Sigmoid colon (tissue), 7 donors: Measurements from ENCODE around the gene HACL1. TPM values are rescaled to one million over a fixed set of nuclear protein-coding genes. Genes with fewer than 3 reads are reported as not detected.

Experiments used
- DNase-seq: peaks from one replicate; pipeline ENCODE4 v3.0.0-alpha.2; 2019
- H3K27ac ChIP-seq, 4 donors: fragments of 200-600 bp; sonication (generic); one replicate each; pipeline ENCODE4 v1.5.1; 2016 to 2019; ENCODE audit warnings: mild to moderate bottlenecking in 1 of 4
- H3K27me3 ChIP-seq, 3 donors: fragments of 200-600 bp; sonication (generic); one replicate each; pipeline ENCODE4 v1.5.1; 2019; ENCODE audit warnings: mild to moderate bottlenecking in 1 of 3
- H3K36me3 ChIP-seq, 4 donors: fragments of 200-600 bp; sonication (generic); one replicate each; pipeline ENCODE4 v1.5.1; 2016 to 2019
- H3K4me1 ChIP-seq, 4 donors: fragments of 200-600 bp; sonication (generic); one replicate each; pipeline ENCODE4 v1.5.1; 2017 to 2019
- H3K4me3 ChIP-seq, 4 donors: fragments of 200-600 bp; sonication (generic); one replicate each; pipeline ENCODE4 v1.5.1; 2017 to 2019; ENCODE audit warnings: mild to moderate bottlenecking in 2 of 4, moderate library complexity in 1 of 4
- H3K9me3 ChIP-seq, 4 donors: fragments of 200-600 bp in 3 of 4; sonication (generic) in 3 of 4; one replicate each; pipeline versions ENCODE4 v1.5.1 to v1.6.1; 2013 to 2019
- EP300 ChIP-seq, 4 donors: sonication (generic); formaldehyde crosslinking; IDR thresholded peaks; one replicate each; pipeline ENCODE4 v1.6.1; 2017; ENCODE audit warnings: antibody characterized with exemption in 4 of 4
- POLR2A ChIP-seq, 2 donors: fragments of 450-650 bp; IDR thresholded peaks; one replicate each; pipeline ENCODE4 v1.6.1; 2016; ENCODE audit warnings: antibody characterized with exemption in 2 of 2, mild to moderate bottlenecking in 2 of 2, moderate library complexity in 2 of 2
- POLR2AphosphoS5 ChIP-seq, 4 donors: sonication (generic); formaldehyde crosslinking; IDR thresholded peaks; one replicate each; pipeline ENCODE4 v1.6.1; 2017; ENCODE audit warnings: antibody characterized with exemption in 4 of 4
- whole genome bisulfite sequencing, 2 donors: extraction: QIAGEN DNeasy Blood & Tissue Kit; methylation state at CpG; one replicate each; pipeline ENCODE4 v1.1.7; 2013; 5-methylcytosine and 5-hydroxymethylcytosine counted together
- intact Hi-C: fragments of 100-400 bp; cut with DNase I; formaldehyde crosslinking; loops from one replicate; pipeline ENCODE4 v1.15.1; 2023
- polyA plus RNA-seq, 3 donors: library from polyadenylated mRNA; stranded (reverse); fragments of 200-250 nt; gene quantifications; one replicate each; pipeline ENCODE4 v1.2.3, GENCODE V29; 2013
- total RNA-seq, 4 donors: library from RNA; depleted of rRNA; stranded (reverse); fragments of >200 nt; gene quantifications; one replicate each; pipeline ENCODE4 v1.1.0, GENCODE V29; 2016
- TF ChIP-seq, protein P1 (sequence below), 4 experiments: fragments of 450-650 bp in 3 of 4; fragments of 200-600 bp in 1 of 4; IDR thresholded peaks; one replicate each; pipeline ENCODE4 v1.5.1; 2016 to 2019; ENCODE audit warnings: antibody characterized with exemption in 4 of 4, mild to moderate bottlenecking in 3 of 4, moderate library complexity in 2 of 4
- donor health status: healthy with polysubstance abuse.
- donor health status: Bipolar disorder and iron deficiency.
- donor health status: healthy.

Gene HACL1
- total and polyA plus RNA-seq, 7 donors, result 10.9 to 24.7 (median 15.5) TPM

DNA sequence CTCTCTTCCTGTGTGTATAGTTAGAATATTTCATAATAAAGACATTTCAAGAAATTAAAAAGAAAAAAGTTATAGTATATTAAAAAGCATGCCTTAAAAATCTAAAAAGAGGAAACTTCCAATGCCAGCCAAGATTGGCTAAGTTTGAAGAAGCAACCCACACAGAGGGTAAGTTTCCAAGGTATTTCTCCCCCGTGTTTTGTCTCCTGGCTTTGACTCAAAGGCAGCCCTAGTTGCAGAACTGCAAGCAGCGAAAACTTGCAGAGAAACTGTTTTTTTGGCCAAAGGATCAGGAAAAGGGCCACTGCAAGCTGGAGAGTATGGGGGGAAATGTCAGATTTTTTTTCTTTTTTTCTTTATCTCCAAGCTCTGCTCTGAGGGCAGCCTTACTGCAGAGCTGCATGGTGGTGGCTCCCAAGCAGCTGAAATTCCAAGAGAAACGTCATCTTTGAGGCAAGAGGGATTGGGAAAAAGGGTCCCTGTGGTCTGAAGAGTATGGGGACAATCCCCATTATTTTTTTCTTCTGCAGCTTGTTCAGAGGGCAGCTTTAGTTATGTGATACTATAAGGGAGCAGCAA, 23.0 kb downstream of the HACL1 start:
- Histone ChIP-seq H3K27ac (no peak overlapping the region), H3K27me3 (no peaks in the 10 kb centered on the region), H3K4me3 (no peak overlapping the region), H3K9me3 (no peaks in the 10 kb centered on the region), H3K36me3 (peaks cover 0 to 82% (median 15%) of the 10 kb centered on the region in 4 donors), H3K4me1 (no peaks in the 10 kb centered on the region)
- intact Hi-C loops, result no loop called here
- DNase-seq, result no peak
- 79 to 82% methylated on average over 3 of the region's 3 CpGs for WGBS, 2 donors
- no peak for TF ChIP-seq POLR2AphosphoS5 (IDR thresholded peaks at IDR 0.05)
- no peak for TF ChIP-seq EP300 (IDR thresholded peaks at IDR 0.05)
- TF ChIP-seq POLR2A (IDR thresholded peaks at IDR 0.05), result no peak
- TF ChIP-seq, protein P1, sequence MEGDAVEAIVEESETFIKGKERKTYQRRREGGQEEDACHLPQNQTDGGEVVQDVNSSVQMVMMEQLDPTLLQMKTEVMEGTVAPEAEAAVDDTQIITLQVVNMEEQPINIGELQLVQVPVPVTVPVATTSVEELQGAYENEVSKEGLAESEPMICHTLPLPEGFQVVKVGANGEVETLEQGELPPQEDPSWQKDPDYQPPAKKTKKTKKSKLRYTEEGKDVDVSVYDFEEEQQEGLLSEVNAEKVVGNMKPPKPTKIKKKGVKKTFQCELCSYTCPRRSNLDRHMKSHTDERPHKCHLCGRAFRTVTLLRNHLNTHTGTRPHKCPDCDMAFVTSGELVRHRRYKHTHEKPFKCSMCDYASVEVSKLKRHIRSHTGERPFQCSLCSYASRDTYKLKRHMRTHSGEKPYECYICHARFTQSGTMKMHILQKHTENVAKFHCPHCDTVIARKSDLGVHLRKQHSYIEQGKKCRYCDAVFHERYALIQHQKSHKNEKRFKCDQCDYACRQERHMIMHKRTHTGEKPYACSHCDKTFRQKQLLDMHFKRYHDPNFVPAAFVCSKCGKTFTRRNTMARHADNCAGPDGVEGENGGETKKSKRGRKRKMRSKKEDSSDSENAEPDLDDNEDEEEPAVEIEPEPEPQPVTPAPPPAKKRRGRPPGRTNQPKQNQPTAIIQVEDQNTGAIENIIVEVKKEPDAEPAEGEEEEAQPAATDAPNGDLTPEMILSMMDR (IDR thresholded peaks at IDR 0.05), result no peak

DNA sequence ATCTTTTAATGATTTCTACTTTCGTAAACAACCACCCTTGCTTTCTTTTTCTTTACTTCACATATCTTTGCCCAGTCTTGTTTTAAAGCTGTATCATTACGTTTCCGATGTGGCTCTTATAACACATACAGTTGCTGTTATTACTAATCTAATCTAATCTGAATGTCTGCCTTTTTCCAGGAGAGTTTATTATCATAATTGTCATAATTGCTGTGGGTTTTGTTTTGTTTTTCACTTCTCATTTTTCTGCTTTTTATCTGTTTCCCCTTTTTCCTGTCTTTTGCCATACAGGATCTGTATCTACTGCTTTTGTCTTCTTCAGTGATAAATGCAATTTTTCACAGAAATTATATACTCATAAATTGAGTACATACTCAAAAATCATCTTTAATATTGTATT, 24.9 kb downstream of the HACL1 start:
- Histone ChIP-seq H3K27me3 (no peaks in the 10 kb centered on the region), H3K27ac (no peak overlapping the region), H3K4me3 (no peak overlapping the region), H3K4me1 (no peaks in the 10 kb centered on the region), H3K9me3 (no peaks in the 10 kb centered on the region), H3K36me3 (peaks cover 3 to 80% (median 10%) of the 10 kb centered on the region in 4 donors)
- DNase-seq, result no peak
- TF ChIP-seq POLR2A (IDR thresholded peaks at IDR 0.05) (no peak), POLR2AphosphoS5 (IDR thresholded peaks at IDR 0.05) (no peak), EP300 (IDR thresholded peaks at IDR 0.05) (no peak)
- TF ChIP-seq, protein P1 (IDR thresholded peaks at IDR 0.05), result no peak
- 91% methylated on average over 3 of the region's 3 CpGs for WGBS, 2 donors
- intact Hi-C loops, result no loop called here

DNA sequence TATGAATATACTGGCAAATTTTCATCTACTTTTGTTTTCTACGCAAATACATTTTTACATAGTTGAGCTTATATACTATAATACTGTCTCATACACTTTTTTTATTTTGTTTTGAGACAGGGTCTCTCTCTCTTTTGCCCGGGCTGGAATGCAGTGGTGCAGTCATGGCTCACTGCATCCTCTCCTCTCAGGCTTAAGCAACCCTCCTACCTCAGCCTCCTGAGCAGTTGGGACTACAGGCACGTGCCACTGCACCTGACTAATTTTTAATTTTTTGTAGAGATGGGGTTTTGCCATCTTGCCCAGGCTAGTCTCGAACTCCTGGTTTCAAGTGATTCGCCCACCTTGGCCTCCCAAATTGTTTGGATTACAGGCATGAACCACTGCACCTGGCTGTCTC, 25.9 kb downstream of the HACL1 start:
- Histone ChIP-seq H3K27ac (no peak overlapping the region), H3K27me3 (no peaks in the 10 kb centered on the region), H3K9me3 (no peaks in the 10 kb centered on the region), H3K4me1 (no peaks in the 10 kb centered on the region), H3K4me3 (no peak overlapping the region), H3K36me3 (peaks cover 1 to 80% (median 5%) of the 10 kb centered on the region in 4 donors)
- no peak for DNase-seq
- no peak for TF ChIP-seq EP300 (IDR thresholded peaks at IDR 0.05)
- TF ChIP-seq, protein P1 (IDR thresholded peaks at IDR 0.05), result no peak
- no peak for TF ChIP-seq POLR2A (IDR thresholded peaks at IDR 0.05)
- no peak for TF ChIP-seq POLR2AphosphoS5 (IDR thresholded peaks at IDR 0.05)
- WGBS, 2 donors, result 96 to 97% methylated on average over 5 of the region's 5 CpGs
- intact Hi-C loops, result no loop called here

DNA sequence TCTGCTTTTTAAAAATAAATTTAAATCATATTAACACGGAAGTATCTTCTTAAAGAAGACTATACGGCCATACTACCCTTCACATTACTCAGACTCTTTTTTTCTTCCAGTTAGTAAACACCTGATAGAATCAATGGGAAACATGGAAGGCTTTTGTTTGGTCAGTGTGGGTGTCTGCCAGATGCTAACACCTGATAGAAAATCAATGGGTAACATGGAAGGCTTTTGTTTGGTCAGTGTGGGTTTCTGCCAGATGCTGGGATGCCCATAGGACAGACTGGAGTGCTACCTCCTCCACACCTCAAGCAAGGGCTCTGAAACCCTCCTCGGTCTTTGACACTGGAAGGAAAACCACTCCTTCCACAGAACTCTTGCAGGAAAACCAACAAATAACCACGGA, 29.2 kb downstream of the HACL1 start:
- H3K4me1 ChIP-seq, result no peaks in the 10 kb centered on the region
- no peak overlapping the region for H3K4me3 ChIP-seq
- H3K36me3 ChIP-seq, result peaks cover 3 to 80% (median 19%) of the 10 kb centered on the region in 4 donors
- no peaks in the 10 kb centered on the region for H3K9me3 ChIP-seq
- 86 to 88% methylated on average over 4 of the region's 4 CpGs for whole genome bisulfite sequencing, 2 donors
- DNase-seq, result no peak
- no peak overlapping the region for H3K27ac ChIP-seq
- H3K27me3 ChIP-seq, result no peaks in the 10 kb centered on the region
- TF ChIP-seq EP300 (IDR thresholded peaks at IDR 0.05) (no peak), POLR2AphosphoS5 (IDR thresholded peaks at IDR 0.05) (no peak), POLR2A (IDR thresholded peaks at IDR 0.05) (no peak)
- TF ChIP-seq, protein P1 (IDR thresholded peaks at IDR 0.05), result no peak
- intact Hi-C loops, result no loop called here

DNA sequence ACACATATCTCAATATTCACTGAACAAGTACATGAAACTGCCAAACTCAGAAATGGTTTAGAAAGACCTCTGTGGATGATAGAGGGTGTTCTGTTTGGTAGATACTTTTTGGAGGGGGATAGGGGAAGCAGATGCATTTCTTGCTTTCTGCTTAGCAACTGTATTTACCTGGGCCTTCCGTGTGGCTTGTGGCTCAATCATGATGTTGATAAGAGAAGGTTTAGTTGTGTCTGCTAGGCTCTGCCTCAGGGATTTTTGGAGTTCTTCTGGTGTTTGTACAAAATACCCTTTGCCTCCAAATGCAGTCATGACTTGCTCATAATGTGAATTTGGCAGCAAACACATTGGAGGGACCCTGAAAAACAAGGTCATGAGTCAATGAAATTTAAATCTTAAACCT, 38.2 kb downstream of the HACL1 start:
- H3K36me3 ChIP-seq, result peaks cover 8 to 90% (median 43%) of the 10 kb centered on the region in 4 donors
- no peaks in the 10 kb centered on the region for H3K27me3 ChIP-seq
- no peak overlapping the region for H3K4me3 ChIP-seq
- H3K4me1 ChIP-seq, result no peaks in the 10 kb centered on the region
- TF ChIP-seq POLR2AphosphoS5 (IDR thresholded peaks at IDR 0.05), result no peak
- no peak for TF ChIP-seq EP300 (IDR thresholded peaks at IDR 0.05)
- TF ChIP-seq POLR2A (IDR thresholded peaks at IDR 0.05), result no peak
- TF ChIP-seq, protein P1 (IDR thresholded peaks at IDR 0.05), result no peak
- intact Hi-C loops, result loop anchor here (10.0 kb wide), 1 partner anchor 298 kb away; no protein-coding TSS in a partner anchor
- 80 to 97% methylated on average over 1 of the region's 1 CpG for WGBS, 2 donors
- H3K27ac ChIP-seq, result no peak overlapping the region
- H3K9me3 ChIP-seq, result no peaks in the 10 kb centered on the region
- DNase-seq, result no peak
